A549 (cell line): Measurements from ENCODE around the gene BABAM2. TPM values are rescaled to one million over a fixed set of nuclear protein-coding genes. Genes with fewer than 3 reads are reported as not detected.
A peak's percentile ranks its signal among the peaks of the same experiment; 100 is the strongest.

Source experiments
- ATAC-seq, 2 experiments: fragments of 200-7000 bp in 1 of 2; fragments of >200 bp in 1 of 2; cut with Nextera tagmentation in 1 of 2; cut with Tn5 transposase in 1 of 2; 3 replicates each; pipeline versions ENCODE4 v1.8.0 to v1.9.1; 2018 to 2020; ENCODE audit warnings: mild to moderate bottlenecking in 1 of 2, moderate library complexity in 1 of 2
- CTCF ChIA-PET: fragments of 300-600 bp; sonication (Branson Sonifier 250); formaldehyde crosslinking; extraction: SDS; loops from one replicate; lab custom pipeline; 2021; ENCODE audit warnings: antibody characterized with exemption, inconsistent platforms; lab: Yijun Ruan, JAX
- POLR2A ChIA-PET: fragments of 350-600 bp; formaldehyde crosslinking; extraction: SDS; loops from one replicate; lab custom pipeline; 2021; ENCODE audit warnings: antibody characterized with exemption, inconsistent platforms; lab: Yijun Ruan, JAX
- DNase-seq, 2 experiments: peaks; one replicate each; pipeline versions ENCODE4 v3.0.0 to v3.0.0-alpha.2; 2011 to 2016; ENCODE audit warnings: low read depth in 1 of 2, low spot score in 1 of 2
- FAIRE-seq: peaks from 2 replicates; lab custom pipeline; 2011; peaks lifted over from hg19 to GRCh38; lab: Jason Lieb, UNC
- H3K27ac ChIP-seq, 2 experiments: fragments of >200 bp; sonication (Bioruptor Twin); formaldehyde crosslinking; 3 replicates each; pipeline ENCODE4 v1.5.1; 2016 to 2017
- H3K4me1 ChIP-seq: fragments of >200 bp; sonication (Bioruptor Twin); formaldehyde crosslinking; 3 replicates; pipeline ENCODE4 v1.6.1; 2016
- H3K4me2 ChIP-seq: fragments of >200 bp; sonication (Bioruptor Twin); formaldehyde crosslinking; 3 replicates; pipeline ENCODE4 v1.6.1; 2016
- H3K4me3 ChIP-seq: fragments of >200 bp; sonication (Bioruptor Twin); formaldehyde crosslinking; 3 replicates; pipeline ENCODE4 v1.5.1; 2016
- H3K9me3 ChIP-seq: fragments of >200 bp; sonication (Bioruptor Twin); formaldehyde crosslinking; 3 replicates; pipeline ENCODE4 v1.6.1; 2016
- CBX2 ChIP-seq: fragments of 200-600 bp; sonication (generic); IDR thresholded peaks from 2 replicates; pipeline ENCODE4 v1.6.1; 2016; ENCODE audit warnings: low read depth, mild to moderate bottlenecking, borderline replicate concordance
- CHD4 ChIP-seq: fragments of 200-600 bp; sonication (generic); IDR thresholded peaks from 2 replicates; pipeline ENCODE4 v1.6.1; 2016; ENCODE audit warnings: antibody characterized with exemption, mild to moderate bottlenecking, borderline replicate concordance
- EHF ChIP-seq: fragments of 250-450 bp; sonication (Bioruptor Pico); IDR thresholded peaks from 2 replicates; pipeline ENCODE4 v1.5.0; 2020; ENCODE audit warnings: mild to moderate bottlenecking
- EHMT2 ChIP-seq: fragments of 200-600 bp; sonication (generic); IDR thresholded peaks from 2 replicates; pipeline ENCODE4 v1.6.1; 2016; ENCODE audit warnings: antibody characterized with exemption, low read depth, mild to moderate bottlenecking, moderate library complexity
- GATA3 ChIP-seq: IDR thresholded peaks from 2 replicates; pipeline ENCODE4 v1.6.1; 2012; ENCODE audit warnings: borderline replicate concordance
- HOXB13 ChIP-seq: fragments of 250-450 bp; sonication (Bioruptor Pico); IDR thresholded peaks from 2 replicates; pipeline ENCODE4 v1.5.0; 2020; ENCODE audit warnings: low read depth, mild to moderate bottlenecking, moderate library complexity
- HOXB5 ChIP-seq: fragments of 250-450 bp; sonication (Bioruptor Pico); IDR thresholded peaks from 2 replicates; pipeline ENCODE4 v1.5.0; 2020; ENCODE audit warnings: mild to moderate bottlenecking, moderate library complexity
- NPAS2 ChIP-seq: fragments of 250-450 bp; sonication (Bioruptor Pico); IDR thresholded peaks from 2 replicates; pipeline ENCODE4 v1.8.0; 2022; ENCODE audit warnings: mild to moderate bottlenecking, moderate library complexity, borderline replicate concordance
- PHF8 ChIP-seq: fragments of 200-600 bp; sonication (generic); IDR thresholded peaks from 2 replicates; pipeline ENCODE4 v1.6.1; 2016; ENCODE audit warnings: low read depth, mild to moderate bottlenecking, antibody characterized with exemption, moderate library complexity, borderline replicate concordance
- TP53 ChIP-seq: fragments of 250-450 bp; sonication (Bioruptor Pico); IDR thresholded peaks from 2 replicates; pipeline ENCODE4 v1.5.0; 2021; ENCODE audit warnings: mild to moderate bottlenecking, moderate library complexity
- ZFP36 ChIP-seq: fragments of 450-650 bp; IDR thresholded peaks from 2 replicates; pipeline ENCODE4 v1.6.1; 2014; ENCODE audit warnings: borderline replicate concordance; ENCODE audit not compliant: partially characterized antibody
- ZNF302 ChIP-seq: fragments of 250-450 bp; sonication (Bioruptor Pico); IDR thresholded peaks from 2 replicates; pipeline ENCODE4 v1.9.0; 2021; ENCODE audit warnings: inconsistent platforms, mild to moderate bottlenecking, moderate library complexity
- WGBS: methylation state at CpG from one replicate; pipeline ENCODE4 v1.1.6; 2017; ENCODE audit errors: missing lambda C conversion rate; 5-methylcytosine and 5-hydroxymethylcytosine counted together
- polyA plus RNA-seq, 4 experiments: library from polyadenylated mRNA; depleted of rRNA in 3 of 4; stranded (reverse); fragments of >200 nt; fragmentation: RNase III in 1 of 4; extraction: RNeasy Plus Mini Kit Qiagen cat#74134 plus additional on column Dnase treatment in 1 of 4; gene quantifications; 2 replicates in 3 of 4; 3 replicates in 1 of 4; pipeline ENCODE4 v1.2.3, GENCODE V29; 2011 to 2017
- TF ChIP-seq, protein P1 (sequence below): fragments of 200-600 bp; sonication (generic); IDR thresholded peaks from 2 replicates; pipeline ENCODE4 v1.6.1; 2016; ENCODE audit warnings: antibody characterized with exemption, mild to moderate bottlenecking, moderate library complexity
- TF ChIP-seq, protein P2 (sequence below): fragments of 250-450 bp; sonication (Bioruptor Pico); IDR thresholded peaks from 2 replicates; pipeline ENCODE4 v1.5.0; 2021; ENCODE audit warnings: mild to moderate bottlenecking, moderate library complexity, borderline replicate concordance
- TF ChIP-seq, protein P3 (sequence below): fragments of >200 bp; sonication (Bioruptor Twin); formaldehyde crosslinking; IDR thresholded peaks from 3 replicates; pipeline ENCODE4 v1.6.1; 2016

BABAM2 gene
- polyA plus RNA-seq, 2 of the 4 experiments (the other 2 are of a cell fraction) = 53.7 to 78.4 TPM

DNA sequence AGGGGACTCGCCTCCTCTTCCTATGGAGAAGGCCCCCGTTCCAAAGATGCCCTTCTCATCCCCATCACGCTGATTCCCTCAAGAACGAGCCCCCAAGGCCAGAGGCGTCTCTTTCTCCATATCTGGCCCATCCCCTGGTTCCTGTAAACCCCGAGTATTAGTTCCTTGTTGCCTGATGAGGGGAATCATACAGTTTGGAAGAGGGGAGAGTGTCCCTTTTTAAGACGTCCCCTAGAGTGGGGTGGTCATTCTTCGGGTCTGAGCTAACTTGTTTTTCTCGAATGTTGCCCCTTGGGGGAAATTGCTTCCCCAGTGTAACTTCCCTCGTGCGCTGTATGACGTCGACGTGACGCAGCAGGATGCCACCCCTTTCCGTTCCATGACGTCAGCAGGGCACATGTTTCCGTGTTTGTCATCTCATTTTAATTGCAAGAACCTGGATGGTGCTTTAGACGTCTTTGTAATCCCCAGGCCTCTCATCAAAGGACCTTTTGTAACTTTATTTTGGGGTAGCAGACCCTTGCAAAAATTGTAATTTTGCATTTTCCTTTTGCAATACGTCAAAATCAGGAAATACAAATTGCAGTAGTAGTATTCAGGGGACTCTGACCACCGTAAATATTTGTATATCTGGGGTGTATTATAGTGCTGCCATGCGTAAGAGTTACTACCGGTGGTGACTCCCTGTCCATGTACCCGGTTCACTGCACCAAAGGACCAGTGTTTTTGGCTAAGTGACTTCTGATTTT, 569 bp downstream of the BABAM2 start (continued):
- TF ChIP-seq PHF8 = peak; percentile 21; the same call in 1 of the 2 replicates
- no peak for TF ChIP-seq EHMT2
- no peak; the same call in 1 of the 2 replicates for TF ChIP-seq EHF (CRISPR knock-in tag)
- TF ChIP-seq TP53 = no peak
- TF ChIP-seq, all 56 proteins: peak for 20

DNA sequence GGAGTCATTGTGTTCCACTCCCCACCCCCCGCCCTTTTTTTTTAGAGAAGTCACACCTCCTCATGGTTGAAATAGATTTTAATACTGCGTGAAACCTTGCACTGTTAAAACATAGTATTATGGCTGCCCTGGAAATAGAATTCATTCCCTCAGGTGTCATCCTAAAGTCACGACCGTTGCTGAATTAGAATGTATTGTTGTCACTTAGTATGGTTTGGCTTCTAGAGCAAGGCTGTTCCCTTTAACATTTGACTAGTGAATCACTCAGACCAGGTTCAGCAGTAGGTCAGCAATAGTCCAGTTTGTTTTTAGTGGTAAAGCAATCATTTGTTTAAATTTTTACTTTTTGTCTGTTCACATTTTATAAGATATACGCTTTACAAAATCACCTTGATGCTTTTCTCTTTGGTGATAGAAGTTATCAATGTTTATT, 1.2 kb downstream of the BABAM2 start:
- peak overlapping the region; percentile 94 to 97 for H3K27ac ChIP-seq
- POLR2A ChIA-PET = interaction anchor here (1.5 to 2.2 kb wide), 3 partner anchors 64 to 501 kb away, joined by 4 to 15 read pairs (median 11); partner anchors contain the start of gene FOSL2
- peak; percentile 18 to 27 for DNase-seq
- TF ChIP-seq CHD4 = no peak
- WGBS = 43% methylated on average over 5 of the region's 5 CpGs
- no peak for ATAC-seq
- peak overlapping the region; percentile 82 for H3K4me2 ChIP-seq
- H3K4me3 ChIP-seq = peak overlapping the region; percentile 85
- FAIRE-seq = peak; percentile 54
- no peaks in the 10 kb centered on the region for H3K9me3 ChIP-seq
- H3K4me1 ChIP-seq = peaks cover 47% of the 10 kb centered on the region
- CTCF ChIA-PET = interaction anchor here (1.8 kb wide), 1 partner anchor 138 kb away, joined by 4 read pairs; no protein-coding TSS in a partner anchor

DNA sequence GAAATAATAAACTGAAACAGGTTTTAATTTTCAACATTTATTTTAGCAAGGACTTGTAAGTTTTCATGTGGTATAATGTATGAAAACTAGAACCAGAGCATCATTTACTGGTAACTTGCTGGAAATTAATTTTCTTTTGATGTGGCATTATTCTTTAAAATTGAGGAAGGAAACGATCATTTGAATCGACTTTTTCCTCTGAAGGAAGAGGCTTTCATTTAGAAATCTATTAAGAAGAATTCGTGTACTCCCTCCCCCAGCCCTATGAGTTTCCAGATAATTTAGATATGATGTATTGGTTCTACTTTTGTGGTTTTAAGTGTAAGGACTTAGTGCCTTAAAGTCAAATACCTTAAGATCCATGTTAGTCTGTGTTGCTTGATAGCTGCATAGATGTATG, 2.5 kb downstream of the BABAM2 start:
- DNase-seq = no peak
- POLR2A ChIA-PET = no interaction called here
- TF ChIP-seq, protein P1, sequence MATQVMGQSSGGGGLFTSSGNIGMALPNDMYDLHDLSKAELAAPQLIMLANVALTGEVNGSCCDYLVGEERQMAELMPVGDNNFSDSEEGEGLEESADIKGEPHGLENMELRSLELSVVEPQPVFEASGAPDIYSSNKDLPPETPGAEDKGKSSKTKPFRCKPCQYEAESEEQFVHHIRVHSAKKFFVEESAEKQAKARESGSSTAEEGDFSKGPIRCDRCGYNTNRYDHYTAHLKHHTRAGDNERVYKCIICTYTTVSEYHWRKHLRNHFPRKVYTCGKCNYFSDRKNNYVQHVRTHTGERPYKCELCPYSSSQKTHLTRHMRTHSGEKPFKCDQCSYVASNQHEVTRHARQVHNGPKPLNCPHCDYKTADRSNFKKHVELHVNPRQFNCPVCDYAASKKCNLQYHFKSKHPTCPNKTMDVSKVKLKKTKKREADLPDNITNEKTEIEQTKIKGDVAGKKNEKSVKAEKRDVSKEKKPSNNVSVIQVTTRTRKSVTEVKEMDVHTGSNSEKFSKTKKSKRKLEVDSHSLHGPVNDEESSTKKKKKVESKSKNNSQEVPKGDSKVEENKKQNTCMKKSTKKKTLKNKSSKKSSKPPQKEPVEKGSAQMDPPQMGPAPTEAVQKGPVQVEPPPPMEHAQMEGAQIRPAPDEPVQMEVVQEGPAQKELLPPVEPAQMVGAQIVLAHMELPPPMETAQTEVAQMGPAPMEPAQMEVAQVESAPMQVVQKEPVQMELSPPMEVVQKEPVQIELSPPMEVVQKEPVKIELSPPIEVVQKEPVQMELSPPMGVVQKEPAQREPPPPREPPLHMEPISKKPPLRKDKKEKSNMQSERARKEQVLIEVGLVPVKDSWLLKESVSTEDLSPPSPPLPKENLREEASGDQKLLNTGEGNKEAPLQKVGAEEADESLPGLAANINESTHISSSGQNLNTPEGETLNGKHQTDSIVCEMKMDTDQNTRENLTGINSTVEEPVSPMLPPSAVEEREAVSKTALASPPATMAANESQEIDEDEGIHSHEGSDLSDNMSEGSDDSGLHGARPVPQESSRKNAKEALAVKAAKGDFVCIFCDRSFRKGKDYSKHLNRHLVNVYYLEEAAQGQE = no peak
- TF ChIP-seq TP53 (no peak), CBX2 (no peak), EHMT2 (no peak), HOXB5 (no peak), NPAS2 (no peak), HOXB13 (CRISPR knock-in tag) (no peak), ZFP36 (no peak), ZNF302 (CRISPR knock-in tag) (no peak), GATA3 (no peak)
- TF ChIP-seq, protein P2, sequence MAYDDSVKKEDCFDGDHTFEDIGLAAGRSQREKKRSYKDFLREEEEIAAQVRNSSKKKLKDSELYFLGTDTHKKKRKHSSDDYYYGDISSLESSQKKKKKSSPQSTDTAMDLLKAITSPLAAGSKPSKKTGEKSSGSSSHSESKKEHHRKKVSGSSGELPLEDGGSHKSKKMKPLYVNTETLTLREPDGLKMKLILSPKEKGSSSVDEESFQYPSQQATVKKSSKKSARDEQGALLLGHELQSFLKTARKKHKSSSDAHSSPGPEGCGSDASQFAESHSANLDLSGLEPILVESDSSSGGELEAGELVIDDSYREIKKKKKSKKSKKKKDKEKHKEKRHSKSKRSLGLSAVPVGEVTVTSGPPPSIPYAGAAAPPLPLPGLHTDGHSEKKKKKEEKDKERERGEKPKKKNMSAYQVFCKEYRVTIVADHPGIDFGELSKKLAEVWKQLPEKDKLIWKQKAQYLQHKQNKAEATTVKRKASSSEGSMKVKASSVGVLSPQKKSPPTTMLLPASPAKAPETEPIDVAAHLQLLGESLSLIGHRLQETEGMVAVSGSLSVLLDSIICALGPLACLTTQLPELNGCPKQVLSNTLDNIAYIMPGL = no peak
- TF ChIP-seq, protein P3, sequence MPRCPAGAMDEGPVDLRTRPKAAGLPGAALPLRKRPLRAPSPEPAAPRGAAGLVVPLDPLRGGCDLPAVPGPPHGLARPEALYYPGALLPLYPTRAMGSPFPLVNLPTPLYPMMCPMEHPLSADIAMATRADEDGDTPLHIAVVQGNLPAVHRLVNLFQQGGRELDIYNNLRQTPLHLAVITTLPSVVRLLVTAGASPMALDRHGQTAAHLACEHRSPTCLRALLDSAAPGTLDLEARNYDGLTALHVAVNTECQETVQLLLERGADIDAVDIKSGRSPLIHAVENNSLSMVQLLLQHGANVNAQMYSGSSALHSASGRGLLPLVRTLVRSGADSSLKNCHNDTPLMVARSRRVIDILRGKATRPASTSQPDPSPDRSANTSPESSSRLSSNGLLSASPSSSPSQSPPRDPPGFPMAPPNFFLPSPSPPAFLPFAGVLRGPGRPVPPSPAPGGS = no peak
- TF ChIP-seq, all 56 proteins: peak for 0
- H3K4me3 ChIP-seq = no peak overlapping the region
- FAIRE-seq = no peak
- H3K27ac ChIP-seq = no peak overlapping the region; a peak in 2 of 6 replicates
- CTCF ChIA-PET = interaction anchor here (1.2 to 1.8 kb wide), 2 partner anchors 139 to 169 kb away, joined by 4 read pairs; no protein-coding TSS in a partner anchor
- peak overlapping the region; percentile 82; the same call in 1 of the 3 replicates for H3K4me2 ChIP-seq
- H3K4me1 ChIP-seq = peaks cover 33% of the 10 kb centered on the region
- no peaks in the 10 kb centered on the region for H3K9me3 ChIP-seq
- ATAC-seq = no peak
- WGBS = 79% methylated on average over 3 of the region's 3 CpGs
